CD4-positive, alpha-beta T cell (primary cell): ENCODE results near the gene CARS2. TPM values are rescaled to one million over a fixed set of nuclear protein-coding genes. Genes with fewer than 3 reads are reported as not detected.

Experiments used
- ATAC-seq: fragments of 200-7000 bp; cut with Tn5 transposase; one replicate; pipeline ENCODE4 v1.10.0; 2022; ENCODE audit warnings: mild to moderate bottlenecking; ENCODE audit not compliant: poor library complexity
- CTCF ChIA-PET: fragments of 350-600 bp; sonication (Branson Sonifier 250); formaldehyde crosslinking; loops from one replicate; lab custom pipeline; 2021; ENCODE audit warnings: antibody characterized with exemption, inconsistent platforms; lab: Charles Lee
- POLR2A ChIA-PET: fragments of 350-600 bp; sonication (Branson Sonifier 250); formaldehyde crosslinking; loops from one replicate; lab custom pipeline; 2021; ENCODE audit warnings: antibody characterized with exemption, inconsistent platforms; lab: Charles Lee
- DNase-seq, 14 experiments: peaks; one replicate each; pipeline ENCODE4 v3.0.0-alpha.2; 2013 to 2020; ENCODE audit warnings: mixed read lengths in 2 of 14
- H3K27ac ChIP-seq, 2 donors: one replicate each; pipeline versions ENCODE4 v1.5.1 to v1.7.0; 2013; ENCODE audit warnings: low read length in 2 of 2, low read depth in 1 of 2, mild to moderate bottlenecking in 1 of 2
- H3K27me3 ChIP-seq, 2 experiments: 1 replicate in 1 of 2; 2 replicates in 1 of 2; pipeline versions ENCODE4 v1.6.1 to v1.7.0; 2013; ENCODE audit warnings: low read length in 2 of 2, control low read depth in 1 of 2, mild to moderate bottlenecking in 1 of 2, moderate library complexity in 1 of 2; ENCODE audit not compliant: insufficient read depth in 2 of 2, control insufficient read depth in 1 of 2
- H3K36me3 ChIP-seq: one replicate; pipeline ENCODE4 v1.6.1; 2013; ENCODE audit warnings: low read length, control low read depth; ENCODE audit not compliant: insufficient read depth
- H3K4me1 ChIP-seq: one replicate; pipeline ENCODE4 v1.6.1; 2013; ENCODE audit warnings: low read length, control low read depth; ENCODE audit not compliant: insufficient read depth
- H3K4me3 ChIP-seq: one replicate; pipeline ENCODE4 v1.5.1; 2013; ENCODE audit warnings: mild to moderate bottlenecking, low read length, moderate library complexity
- H3K9me3 ChIP-seq, 2 experiments: 1 replicate in 1 of 2; 2 replicates in 1 of 2; pipeline versions ENCODE4 v1.6.1 to v1.7.0; 2013; ENCODE audit warnings: low read length in 2 of 2, mild to moderate bottlenecking in 2 of 2, control low read depth in 1 of 2, moderate library complexity in 1 of 2; ENCODE audit not compliant: control insufficient read depth in 1 of 2, insufficient read depth in 1 of 2
- H3K27ac Mint-ChIP-seq: one replicate; pipeline ENCODE4 v1.8.0; 2020; ENCODE audit warnings: mixed read lengths
- H3K27me3 Mint-ChIP-seq: one replicate; pipeline ENCODE4 v1.8.0; 2021; ENCODE audit warnings: mixed read lengths
- H3K36me3 Mint-ChIP-seq: one replicate; pipeline ENCODE4 v1.8.0; 2021; ENCODE audit warnings: low read depth, mixed read lengths
- H3K4me1 Mint-ChIP-seq: one replicate; pipeline ENCODE4 v1.8.0; 2021; ENCODE audit warnings: low read depth, mixed read lengths
- H3K4me3 Mint-ChIP-seq: one replicate; pipeline ENCODE4 v1.8.0; 2020; ENCODE audit warnings: mild to moderate bottlenecking, mixed read lengths
- H3K9me3 Mint-ChIP-seq: one replicate; pipeline ENCODE4 v1.8.0; 2020; ENCODE audit warnings: mixed read lengths
- intact Hi-C, 2 experiments: fragments of 100-400 bp; cut with DNase I in 1 of 2; cut with micrococcal nuclease in 1 of 2; formaldehyde crosslinking; loops; one replicate each; pipeline versions ENCODE4 v1.15.1 to v1.9.0; 2023 to 2025; cut with DNase I, micrococcal nuclease
- total RNA-seq, 174 experiments: library from RNA in 2 of 174; stranded (reverse) in 2 of 174; gene quantifications; one replicate each; pipeline ENCODE4 v1.2.3 and lab custom pipeline; 2021 to 2026
- TF ChIP-seq, protein P1 (sequence below): fragments of 200-600 bp; IDR thresholded peaks from one replicate; pipeline ENCODE4 v1.8.0; 2022; ENCODE audit warnings: antibody characterized with exemption, mild to moderate bottlenecking

CARS2 gene
- total RNA-seq, 2 experiments from 2014 or later = 50.2 to 56.5 TPM

DNA sequence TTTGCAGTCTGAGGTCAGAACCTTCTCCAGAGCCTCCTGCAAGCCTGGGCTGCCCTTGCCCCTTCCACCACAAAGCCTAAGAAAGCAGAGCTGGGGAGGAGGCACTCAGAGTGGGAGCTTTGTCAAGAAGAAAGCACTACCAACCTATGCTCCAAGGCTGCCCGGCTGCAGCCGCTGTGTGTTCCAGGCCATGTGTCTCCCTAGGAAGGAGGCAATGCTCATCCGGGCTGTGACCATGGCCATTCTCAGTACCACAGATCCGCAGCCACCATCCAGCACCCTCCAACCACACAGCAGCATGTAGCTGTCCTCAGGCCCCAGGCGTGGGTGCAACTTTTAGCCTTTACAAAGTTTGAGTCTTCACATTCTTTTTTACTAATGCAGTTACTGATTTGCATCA is 22.0 kb downstream of the CARS2 start:
- H3K4me3 ChIP-seq = no peak overlapping the region
- TF ChIP-seq, protein P1, sequence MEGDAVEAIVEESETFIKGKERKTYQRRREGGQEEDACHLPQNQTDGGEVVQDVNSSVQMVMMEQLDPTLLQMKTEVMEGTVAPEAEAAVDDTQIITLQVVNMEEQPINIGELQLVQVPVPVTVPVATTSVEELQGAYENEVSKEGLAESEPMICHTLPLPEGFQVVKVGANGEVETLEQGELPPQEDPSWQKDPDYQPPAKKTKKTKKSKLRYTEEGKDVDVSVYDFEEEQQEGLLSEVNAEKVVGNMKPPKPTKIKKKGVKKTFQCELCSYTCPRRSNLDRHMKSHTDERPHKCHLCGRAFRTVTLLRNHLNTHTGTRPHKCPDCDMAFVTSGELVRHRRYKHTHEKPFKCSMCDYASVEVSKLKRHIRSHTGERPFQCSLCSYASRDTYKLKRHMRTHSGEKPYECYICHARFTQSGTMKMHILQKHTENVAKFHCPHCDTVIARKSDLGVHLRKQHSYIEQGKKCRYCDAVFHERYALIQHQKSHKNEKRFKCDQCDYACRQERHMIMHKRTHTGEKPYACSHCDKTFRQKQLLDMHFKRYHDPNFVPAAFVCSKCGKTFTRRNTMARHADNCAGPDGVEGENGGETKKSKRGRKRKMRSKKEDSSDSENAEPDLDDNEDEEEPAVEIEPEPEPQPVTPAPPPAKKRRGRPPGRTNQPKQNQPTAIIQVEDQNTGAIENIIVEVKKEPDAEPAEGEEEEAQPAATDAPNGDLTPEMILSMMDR = no peak
- no peaks in the 10 kb centered on the region for H3K9me3 ChIP-seq
- no peak overlapping the region for H3K27ac Mint-ChIP-seq
- no peaks in the 10 kb centered on the region for H3K4me1 Mint-ChIP-seq
- H3K27ac ChIP-seq = no peak overlapping the region
- POLR2A ChIA-PET = interaction anchor here (1.7 kb wide), 1 partner anchor 31 kb away, joined by 9 read pairs; no protein-coding TSS in a partner anchor
- no peaks in the 10 kb centered on the region for H3K9me3 Mint-ChIP-seq
- H3K36me3 ChIP-seq = peaks cover 72% of the 10 kb centered on the region
- no peak overlapping the region for H3K4me3 Mint-ChIP-seq
- H3K27me3 ChIP-seq = no peaks in the 10 kb centered on the region
- CTCF ChIA-PET = interaction anchor here (1.1 to 1.3 kb wide), 2 partner anchors 8 to 118 kb away, joined by 5 read pairs; no protein-coding TSS in a partner anchor
- peaks cover 74% of the 10 kb centered on the region for H3K36me3 Mint-ChIP-seq
- ATAC-seq (no peak), DNase-seq (no peak)
- intact Hi-C loops = loop anchor here (1.0 to 2.0 kb wide), 2 partner anchors 31 to 135 kb away; no protein-coding TSS in a partner anchor
- H3K4me1 ChIP-seq = no peaks in the 10 kb centered on the region
- no peaks in the 10 kb centered on the region for H3K27me3 Mint-ChIP-seq

DNA sequence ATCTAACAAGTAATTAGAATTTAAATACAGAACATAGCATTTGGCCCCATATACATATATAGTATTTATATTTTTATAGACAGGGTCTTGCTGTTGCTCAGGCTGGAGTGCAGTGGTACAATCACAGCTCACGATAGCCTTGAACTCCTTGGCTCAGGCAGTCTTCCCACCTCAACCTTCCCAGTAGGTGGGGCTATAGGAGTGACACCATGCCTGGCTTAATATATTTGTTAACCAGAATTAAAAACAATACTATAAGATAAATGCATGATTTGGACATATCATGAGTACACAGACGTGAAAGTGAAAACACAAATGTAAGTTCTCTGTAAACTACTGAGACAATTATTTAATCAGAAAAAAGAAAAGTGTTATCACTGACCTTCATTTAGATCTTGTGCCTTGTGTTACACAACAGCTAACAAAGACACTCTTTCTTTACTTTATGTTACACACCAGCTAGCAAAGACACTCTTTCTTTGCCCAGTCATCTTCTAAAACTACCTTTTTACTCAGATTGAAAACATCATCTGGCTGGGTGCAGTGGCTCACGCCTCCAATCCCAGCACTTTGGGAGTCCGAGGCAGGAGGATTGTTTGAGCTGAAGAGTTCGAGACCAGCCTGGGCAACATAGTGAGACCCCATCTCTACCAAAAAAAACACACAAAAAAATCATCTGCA is 22.6 kb downstream of the CARS2 start:
- no peaks in the 10 kb centered on the region for H3K27me3 ChIP-seq
- intact Hi-C loops = loop anchor here (1.0 to 2.0 kb wide), 2 partner anchors 31 to 136 kb away; no protein-coding TSS in a partner anchor
- no peak overlapping the region for H3K27ac ChIP-seq
- Mint-ChIP-seq H3K4me1 (no peaks in the 10 kb centered on the region), H3K36me3 (peaks cover 76% of the 10 kb centered on the region), H3K9me3 (no peaks in the 10 kb centered on the region), H3K4me3 (no peak overlapping the region), H3K27me3 (no peaks in the 10 kb centered on the region), H3K27ac (no peak overlapping the region)
- DNase-seq = peak in 6 of 14 experiments; percentile 16 to 72 (median 39)
- TF ChIP-seq, protein P1 = peak; percentile 75
- POLR2A ChIA-PET = interaction anchor here (1.7 kb wide), 1 partner anchor 32 kb away, joined by 9 read pairs; no protein-coding TSS in a partner anchor
- H3K9me3 ChIP-seq = no peaks in the 10 kb centered on the region
- peak; percentile 65 for ATAC-seq
- CTCF ChIA-PET = interaction anchor here (0.7 to 1.3 kb wide), 4 partner anchors 9 to 136 kb away, joined by 3 to 5 read pairs (median 4); no protein-coding TSS in a partner anchor
- peaks cover 78% of the 10 kb centered on the region for H3K36me3 ChIP-seq
- no peaks in the 10 kb centered on the region for H3K4me1 ChIP-seq
- no peak overlapping the region for H3K4me3 ChIP-seq

DNA sequence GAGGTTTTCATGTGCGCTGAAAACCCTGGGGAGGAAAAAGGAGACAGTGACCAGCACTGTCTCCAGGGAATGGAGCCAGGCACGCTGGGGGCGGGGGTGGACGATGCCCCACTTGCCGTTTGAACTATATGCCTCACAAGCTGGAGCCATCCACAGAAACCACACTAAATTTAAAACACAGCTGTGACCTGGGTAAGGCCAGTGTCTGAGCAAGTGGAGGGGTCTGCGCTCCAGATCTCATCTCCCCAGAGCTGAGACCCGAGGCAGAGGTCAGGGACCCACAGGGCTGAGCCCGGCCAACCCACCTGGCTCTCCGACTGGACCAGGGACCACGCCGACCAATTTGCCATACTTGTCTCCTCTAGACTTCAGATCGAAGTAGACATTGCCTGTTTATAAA is 23.2 kb downstream of the CARS2 start:
- ChIA-PET CTCF (interaction anchor here (0.7 to 1.3 kb wide), 3 partner anchors 9 to 136 kb away, joined by 3 to 5 read pairs (median 4); no protein-coding TSS in a partner anchor), POLR2A (interaction anchor here (1.7 kb wide), 1 partner anchor 32 kb away, joined by 9 read pairs; no protein-coding TSS in a partner anchor)
- Histone ChIP-seq H3K4me3 (no peak overlapping the region), H3K27ac (no peak overlapping the region), H3K9me3 (no peaks in the 10 kb centered on the region), H3K27me3 (no peaks in the 10 kb centered on the region), H3K36me3 (peaks cover 78% of the 10 kb centered on the region), H3K4me1 (no peaks in the 10 kb centered on the region)
- H3K36me3 Mint-ChIP-seq = peaks cover 74% of the 10 kb centered on the region
- TF ChIP-seq, protein P1 = no peak
- intact Hi-C loops = loop anchor here (1.0 to 2.0 kb wide), 2 partner anchors 32 to 137 kb away; no protein-coding TSS in a partner anchor
- H3K27ac Mint-ChIP-seq = no peak overlapping the region
- H3K4me1 Mint-ChIP-seq = no peaks in the 10 kb centered on the region
- DNase-seq (no peak), ATAC-seq (no peak)
- no peaks in the 10 kb centered on the region for H3K9me3 Mint-ChIP-seq
- no peaks in the 10 kb centered on the region for H3K27me3 Mint-ChIP-seq
- H3K4me3 Mint-ChIP-seq = no peak overlapping the region
